HG02938 (cell line): Measurements from ENCODE around the gene INPP5J.
"Not testable (repeated sequence)": the region's sequence is repeated elsewhere in the genome, so short reads cannot be mapped to it uniquely, and the experiment has no call there.

ENCODE experiments used
- ATAC-seq: cut with Tn5 transposase; IDR thresholded peaks from one replicate; pipeline ENCODE4 v1.9.1; 2021; ENCODE audit warnings: mild to moderate bottlenecking, moderate library complexity; ENCODE audit not compliant: unreplicated experiment

INPP5J gene

DNA sequence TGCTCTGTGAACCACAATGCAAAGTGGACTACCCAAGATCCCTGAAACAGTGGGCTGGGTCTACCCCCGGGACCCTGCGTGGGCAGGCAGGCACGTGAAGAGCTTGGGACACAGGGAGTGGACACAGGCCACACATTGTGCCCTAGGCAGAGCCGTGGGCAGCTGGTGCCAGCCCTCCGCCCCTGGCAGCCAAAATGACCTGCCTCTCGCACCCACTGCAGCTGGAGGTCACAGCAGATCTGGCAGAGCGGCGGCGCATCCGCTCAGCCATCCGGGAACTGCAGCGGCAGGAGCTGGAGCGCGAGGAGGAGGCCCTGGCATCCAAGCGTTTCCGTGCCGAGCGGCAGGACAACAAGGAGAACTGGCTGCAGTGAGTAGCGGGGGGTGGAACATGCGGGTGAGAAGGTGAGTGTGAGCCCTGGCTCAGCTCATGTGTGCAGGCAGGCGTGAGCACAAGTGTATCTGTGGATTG is 35.0 kb upstream of the INPP5J start:
- no peak for ATAC-seq

DNA sequence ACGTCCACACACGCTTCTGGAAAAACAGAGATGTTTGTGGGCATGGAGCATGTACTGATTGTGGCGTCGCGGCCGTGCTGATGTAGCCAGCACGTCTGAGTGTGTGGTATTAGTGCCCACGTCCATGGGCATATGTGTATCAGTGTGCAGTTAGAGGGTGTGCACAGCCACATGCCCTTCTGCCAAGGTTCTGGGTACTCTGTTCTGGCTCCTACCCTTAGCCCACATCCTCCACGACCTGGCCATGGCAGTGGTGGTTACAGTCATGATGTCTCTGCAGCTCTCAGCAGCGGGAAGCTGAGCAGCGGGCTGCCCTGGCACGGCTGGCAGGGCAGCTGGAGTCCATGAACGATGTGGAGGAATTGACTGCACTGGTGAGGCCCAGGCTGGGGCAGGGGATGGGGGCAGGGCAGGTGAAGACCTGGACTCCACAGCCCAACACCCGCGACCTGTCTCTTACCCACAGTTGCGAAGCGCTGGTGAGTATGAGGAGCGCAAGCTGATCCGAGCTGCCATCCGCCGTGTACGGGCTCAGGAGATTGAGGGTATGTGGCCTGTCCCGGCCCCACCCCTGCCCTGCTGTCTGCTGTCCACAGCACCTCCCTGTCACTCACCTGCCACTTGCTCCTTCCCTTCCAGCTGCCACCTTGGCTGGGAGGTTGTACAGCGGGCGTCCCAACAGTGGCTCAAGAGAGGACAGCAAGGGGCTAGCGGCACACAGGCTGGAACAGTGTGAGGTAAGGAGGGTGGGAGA is 34.4 kb upstream of the INPP5J start:
- ATAC-seq: no peak

DNA sequence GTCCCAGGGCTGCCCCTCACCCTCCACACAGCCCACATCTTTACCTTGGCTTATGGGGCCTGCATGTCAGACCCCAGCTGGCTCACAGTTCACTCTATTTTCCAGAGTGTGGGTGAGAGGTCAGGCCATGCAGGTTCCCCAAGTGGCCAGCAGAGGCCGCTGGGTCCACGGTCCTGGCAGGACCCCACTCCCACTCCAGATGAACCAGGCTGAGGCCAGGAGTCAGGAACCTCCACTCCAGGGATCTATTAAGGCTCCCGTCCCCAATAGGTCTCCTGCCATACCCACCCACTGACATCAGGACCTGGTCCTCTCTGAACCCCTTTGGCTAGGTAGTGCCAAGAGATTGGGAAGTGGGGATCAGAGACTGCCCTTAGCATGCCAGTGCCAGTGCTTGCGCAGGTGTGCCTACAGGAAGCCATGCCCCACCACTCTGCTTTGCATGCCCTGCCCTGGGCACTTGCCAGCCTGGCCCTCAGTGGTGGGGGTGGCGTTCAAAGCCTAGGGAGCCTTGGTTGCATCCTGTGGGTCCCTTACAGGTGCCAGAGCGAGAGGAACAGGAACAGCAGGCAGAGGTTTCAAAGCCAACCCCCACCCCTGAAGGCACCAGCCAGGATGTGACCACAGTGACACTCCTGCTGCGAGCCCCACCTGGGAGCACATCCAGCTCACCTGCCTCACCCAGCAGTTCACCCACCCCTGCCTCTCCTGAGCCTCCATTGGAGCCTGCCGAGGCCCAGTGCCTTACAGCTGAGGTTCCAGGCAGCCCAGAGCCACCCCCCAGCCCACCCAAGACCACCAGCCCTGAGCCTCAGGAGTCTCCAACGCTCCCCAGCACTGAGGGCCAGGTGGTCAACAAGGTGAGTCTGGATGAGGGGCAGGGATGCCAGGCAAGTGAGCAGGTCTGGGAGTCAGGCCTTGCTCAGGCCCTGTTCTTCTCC is 33.3 kb upstream of the INPP5J start:
- no peak for ATAC-seq

DNA sequence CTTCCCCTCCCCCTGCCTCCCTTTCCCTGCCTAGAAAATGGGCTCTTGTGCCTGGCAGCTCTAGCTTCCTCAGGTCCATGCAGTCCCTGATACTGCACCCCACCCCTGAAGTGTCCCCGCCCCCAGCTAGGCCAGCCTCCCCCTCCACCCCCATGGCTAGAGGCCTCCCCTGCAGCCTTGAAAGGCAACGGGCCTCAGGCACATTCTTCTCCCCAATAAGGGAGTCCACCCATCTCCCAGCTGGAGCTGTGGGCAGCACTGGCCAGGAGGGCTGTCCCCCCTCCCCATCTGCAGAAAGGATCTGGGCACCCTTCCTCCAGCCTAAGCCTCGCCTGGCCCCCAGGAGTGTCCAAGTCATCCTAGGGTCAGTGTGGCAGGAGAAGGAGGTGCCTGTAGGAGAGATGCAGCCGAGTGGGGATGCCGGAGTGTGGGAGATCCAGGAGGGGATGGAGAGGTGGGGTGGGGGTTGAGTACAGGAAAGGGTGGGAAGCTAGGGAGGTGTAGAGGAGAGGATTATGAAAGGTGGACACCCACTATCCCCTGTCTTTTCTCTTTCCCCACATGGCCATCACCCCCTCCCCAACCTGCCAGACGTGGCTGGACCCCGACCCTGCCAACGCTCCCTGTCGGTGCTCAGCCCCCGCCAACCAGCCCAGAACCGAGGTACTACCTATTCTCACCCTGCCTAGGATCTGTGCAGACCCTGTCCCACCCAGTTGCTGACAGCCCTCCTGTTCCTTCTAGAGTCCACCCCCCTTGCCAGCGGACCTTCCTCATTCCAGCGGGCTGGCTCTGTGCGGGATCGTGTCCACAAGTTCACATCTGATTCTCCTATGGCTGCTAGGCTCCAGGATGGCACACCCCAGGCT is 32.3 kb upstream of the INPP5J start:
- no peak for ATAC-seq

DNA sequence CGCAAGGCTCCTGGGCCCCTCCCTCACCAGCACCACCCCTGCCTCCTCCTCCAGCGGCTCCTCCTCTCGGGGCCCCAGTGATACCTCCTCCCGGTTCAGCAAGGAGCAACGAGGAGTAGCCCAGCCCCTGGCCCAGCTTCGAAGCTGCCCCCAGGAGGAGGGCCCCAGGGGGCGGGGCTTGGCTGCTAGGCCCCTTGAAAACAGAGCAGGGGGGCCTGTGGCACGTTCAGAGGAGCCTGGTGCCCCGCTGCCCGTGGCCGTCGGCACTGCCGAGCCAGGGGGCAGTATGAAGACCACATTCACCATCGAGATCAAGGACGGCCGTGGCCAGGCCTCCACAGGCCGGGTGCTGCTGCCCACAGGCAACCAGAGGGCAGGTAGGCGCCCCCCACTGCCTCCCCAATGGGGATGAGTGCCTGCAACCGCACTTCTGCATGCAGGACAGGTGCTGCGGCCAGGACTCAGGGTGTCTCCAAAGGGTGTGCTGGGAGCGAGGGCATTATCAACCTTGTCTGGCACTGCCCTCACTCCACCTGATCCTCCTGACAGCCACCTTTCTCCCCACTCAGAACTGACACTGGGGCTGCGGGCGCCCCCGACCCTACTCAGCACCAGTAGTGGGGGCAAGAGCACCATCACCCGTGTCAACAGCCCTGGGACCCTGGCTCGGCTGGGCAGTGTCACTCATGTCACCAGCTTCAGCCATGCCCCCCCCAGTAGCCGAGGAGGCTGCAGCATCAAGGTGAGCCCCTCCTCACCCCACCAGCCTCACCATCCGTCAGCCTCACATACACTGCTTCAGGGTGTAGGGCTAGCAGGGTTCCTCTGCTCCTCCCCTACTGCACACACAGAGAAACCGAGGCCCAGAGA is 31.4 kb upstream of the INPP5J start:
- ATAC-seq: no peak

DNA sequence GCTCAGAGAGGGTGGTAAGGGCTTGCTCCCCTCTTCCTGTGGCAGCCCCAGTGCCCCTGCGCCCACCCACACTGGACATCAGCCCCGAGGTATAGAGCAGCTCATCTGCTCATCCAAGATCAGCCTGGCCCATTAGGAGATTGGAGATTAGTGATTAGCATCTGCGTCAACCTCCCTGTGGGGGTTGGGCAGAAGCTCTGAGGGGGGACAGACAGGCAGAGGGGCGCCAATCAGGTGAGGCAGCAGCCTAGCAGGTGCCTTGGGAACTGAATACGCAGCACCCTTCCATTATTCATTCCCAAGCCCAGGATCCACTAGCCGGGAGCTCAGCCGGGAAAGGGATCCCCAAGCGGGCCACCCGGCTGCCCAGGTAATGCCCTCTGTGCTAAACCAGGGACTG is 30.6 kb upstream of the INPP5J start:
- no peak for ATAC-seq

DNA sequence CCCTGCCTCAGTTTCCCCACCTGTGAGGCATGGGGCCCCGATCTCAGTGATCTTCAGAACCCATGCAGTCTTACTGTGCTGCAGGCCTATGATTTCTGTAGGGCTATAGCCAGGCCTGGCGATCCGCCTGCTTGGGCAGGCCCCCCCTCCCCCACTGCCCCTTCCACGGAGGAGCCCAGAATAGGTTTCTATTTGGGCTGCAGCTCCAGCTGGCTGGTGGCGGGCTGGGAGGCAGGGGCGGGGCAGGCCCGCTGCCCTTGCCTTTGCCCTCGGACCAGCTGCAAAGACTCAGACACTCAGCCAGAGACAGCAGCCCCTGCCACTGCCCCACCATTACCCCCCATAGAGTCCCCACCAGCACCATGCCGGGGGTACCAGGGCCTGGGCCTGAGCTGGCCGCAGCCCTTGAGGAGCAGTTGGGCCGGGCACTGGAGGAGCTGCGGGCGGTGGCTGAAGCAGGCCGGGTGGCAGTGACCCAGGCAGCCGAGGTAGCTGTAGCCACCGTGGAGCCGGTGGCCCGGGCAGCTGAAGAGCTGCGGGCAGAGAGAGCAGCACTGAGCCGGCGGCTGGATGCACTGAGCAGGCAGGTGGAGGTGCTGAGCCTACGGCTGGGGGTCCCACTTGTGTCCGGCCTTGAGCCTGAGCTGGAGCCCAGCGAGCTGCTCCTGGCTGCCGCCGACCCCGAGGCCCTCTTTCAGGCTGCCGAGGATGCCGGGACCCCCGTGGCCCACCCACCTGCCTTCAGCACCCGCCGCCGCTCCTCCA is 29.5 kb upstream of the INPP5J start:
- no peak for ATAC-seq

DNA sequence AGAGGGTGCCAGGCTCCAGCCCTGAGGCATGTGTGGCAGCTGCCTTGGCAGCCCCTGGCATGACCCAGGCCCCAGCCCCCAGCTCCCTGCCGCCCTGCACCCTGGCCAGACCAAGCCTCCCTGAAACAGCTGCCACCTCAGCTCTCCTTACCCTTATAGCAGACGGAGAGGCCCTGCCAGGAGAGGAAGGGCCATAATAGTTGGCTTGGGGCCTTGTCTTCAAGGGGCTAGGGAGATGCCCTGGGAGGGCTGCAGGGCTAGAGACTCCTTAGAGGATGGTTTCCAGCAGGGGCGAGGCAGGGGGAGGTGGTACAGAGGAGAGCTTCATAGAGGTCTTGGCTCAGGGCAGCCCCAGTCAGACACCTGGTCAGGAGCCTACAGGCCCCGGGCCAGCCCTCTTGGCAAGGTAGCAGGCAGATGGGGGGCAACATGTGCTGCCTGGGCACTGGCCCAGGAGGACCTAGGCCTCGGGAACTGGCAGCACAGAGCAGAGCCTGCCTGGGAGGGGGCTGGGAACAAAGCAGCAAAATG is 28.7 kb upstream of the INPP5J start:
- ATAC-seq: no peak

DNA sequence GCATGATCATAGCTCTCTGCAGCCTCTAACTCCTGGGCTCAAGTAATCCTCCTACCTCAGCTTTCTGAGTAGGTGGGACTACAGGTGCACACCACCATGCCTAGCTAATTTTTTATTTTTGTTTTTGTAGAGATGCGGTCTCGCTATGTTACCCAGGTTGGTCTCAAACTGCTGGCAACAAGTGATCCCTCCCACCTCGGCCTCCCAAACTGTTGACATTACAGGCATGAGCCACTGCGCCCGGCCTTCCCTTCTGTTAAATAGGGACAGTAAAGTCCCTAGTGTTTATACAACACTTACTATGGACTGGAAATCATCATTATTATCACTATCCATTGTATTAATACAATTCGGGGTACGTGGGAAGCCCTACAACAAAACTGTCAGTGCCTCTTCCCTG is 28.0 kb upstream of the INPP5J start:
- ATAC-seq: no peak

DNA sequence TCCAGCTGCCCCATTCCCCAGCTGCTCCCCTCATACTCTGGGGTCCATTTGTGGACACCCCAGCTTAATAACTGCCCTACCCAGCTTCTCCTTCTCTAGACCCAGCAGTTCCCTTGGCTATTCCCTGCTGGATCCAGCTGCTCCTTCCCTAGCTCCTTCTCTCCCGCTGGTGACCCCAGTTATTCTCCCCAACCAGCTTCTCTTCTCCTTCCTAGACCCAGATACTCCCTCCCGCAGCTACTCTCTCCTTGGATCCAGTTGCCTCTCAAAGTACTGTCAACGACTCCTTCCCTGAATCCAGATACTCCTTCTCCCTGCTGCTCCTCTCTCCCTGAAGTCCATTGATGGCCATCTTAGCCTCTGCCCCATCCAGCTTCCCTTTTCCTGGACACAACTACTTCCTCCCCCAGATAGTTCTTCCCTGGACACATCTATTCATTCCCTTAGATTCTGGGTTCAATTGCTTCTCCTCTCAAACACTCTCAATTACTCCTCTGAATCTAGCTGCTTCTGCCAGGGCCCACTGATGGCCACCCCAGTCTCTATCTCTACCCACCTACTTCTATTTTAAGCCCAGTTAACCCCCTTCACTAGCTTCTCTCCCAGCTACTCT is 27.0 kb upstream of the INPP5J start:
- no peak for ATAC-seq

DNA sequence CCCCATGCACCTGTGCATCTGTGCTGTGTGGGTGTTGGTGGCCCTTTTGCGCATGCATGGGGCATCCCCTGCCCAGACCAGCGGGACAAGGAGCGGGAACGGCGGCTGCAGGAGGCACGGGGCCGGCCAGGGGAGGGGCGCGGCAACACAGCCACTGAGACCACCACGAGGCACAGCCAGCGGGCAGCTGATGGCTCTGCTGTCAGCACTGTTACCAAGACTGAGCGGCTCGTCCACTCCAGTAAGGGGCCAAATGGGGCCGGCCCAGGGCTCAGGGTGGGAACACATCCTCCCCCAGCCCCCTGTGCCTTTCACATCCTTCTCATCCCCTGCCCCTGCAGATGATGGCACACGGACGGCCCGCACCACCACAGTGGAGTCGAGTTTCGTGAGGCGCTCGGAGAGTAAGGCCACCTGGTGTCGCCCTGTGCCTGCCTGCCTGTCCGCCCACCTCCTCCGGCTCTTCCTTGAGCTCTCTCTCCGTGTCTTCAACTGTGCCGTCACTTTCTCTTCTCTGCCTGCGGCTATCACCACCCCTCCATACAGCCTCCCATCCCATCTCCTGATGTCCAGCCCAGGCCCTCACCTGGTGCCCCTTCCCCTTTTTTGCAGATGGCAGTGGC is 26.0 kb upstream of the INPP5J start:
- ATAC-seq: no peak

DNA sequence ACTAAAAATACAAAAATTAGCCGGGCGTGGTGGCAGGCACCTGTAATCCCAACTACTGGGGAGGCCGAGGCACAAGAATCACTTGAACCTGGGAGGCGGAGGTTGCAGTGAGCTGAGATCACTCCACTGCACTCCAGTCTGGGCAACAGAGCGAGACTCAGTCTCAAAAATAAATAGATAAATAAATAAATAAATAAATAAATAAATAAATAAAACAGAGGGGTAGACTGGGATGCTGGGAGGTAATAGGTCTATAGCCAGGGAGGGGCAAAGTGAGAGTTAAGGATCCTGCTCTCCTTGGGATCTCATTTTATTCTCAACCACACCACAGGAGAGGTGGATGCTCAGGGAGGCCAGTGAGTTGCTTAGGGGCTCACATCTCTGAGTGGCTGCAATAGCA is 25.2 kb upstream of the INPP5J start:
- ATAC-seq: not testable (repeated sequence)

DNA sequence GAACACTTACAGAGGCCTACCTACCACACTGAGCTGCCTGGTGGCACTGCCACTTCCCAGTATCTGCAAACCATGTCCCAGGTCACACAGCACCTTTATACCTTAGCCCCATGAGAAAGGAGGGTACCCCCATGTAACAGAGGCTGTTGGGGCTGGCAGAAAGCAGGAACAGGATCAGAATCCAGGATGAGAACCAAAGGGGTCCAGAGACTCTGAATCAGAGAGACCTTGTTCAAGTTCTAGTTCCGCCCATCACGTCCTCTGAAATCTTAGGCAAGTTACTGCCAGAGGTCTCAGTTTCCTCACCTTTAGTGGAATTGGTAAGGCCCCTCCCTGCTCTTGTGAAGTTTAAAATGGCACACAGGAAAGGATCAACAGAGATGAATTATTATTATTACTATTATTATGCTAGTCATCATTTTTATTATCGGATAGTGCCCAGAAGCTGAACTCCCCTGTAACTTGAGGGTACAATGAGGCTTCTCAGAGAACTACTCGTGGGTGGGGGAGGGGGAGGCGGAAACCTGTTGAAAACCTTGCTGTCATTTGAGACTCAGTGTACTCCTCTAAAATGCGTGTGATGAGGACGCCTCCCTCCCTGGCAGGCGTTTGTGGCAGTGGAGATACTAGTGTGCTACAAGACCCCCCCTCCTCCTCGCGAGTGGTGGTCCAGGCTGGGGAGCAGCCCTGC is 24.7 kb upstream of the INPP5J start:
- ATAC-seq: no peak

DNA sequence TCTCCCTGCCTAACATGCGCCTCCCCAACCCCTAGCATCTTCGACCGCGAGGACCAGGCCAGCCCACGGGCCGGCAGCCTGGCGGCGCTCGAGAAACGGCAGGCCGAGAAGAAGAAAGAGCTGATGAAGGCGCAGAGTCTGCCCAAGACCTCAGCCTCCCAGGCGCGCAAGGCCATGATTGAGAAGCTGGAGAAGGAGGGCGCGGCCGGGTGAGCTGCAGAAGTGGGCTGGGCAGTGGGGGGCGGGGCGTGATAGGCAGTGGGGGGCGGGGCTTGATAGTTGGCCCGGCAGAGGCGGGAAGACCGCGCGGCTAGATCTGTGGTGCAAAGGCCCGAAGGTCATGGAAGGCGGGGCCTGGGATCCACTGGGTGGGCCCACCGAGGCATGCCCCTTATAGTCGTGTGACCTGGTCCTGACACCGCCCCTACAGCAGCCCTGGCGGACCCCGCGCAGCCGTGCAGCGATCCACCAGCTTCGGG is 24.1 kb upstream of the INPP5J start:
- ATAC-seq: no peak

DNA sequence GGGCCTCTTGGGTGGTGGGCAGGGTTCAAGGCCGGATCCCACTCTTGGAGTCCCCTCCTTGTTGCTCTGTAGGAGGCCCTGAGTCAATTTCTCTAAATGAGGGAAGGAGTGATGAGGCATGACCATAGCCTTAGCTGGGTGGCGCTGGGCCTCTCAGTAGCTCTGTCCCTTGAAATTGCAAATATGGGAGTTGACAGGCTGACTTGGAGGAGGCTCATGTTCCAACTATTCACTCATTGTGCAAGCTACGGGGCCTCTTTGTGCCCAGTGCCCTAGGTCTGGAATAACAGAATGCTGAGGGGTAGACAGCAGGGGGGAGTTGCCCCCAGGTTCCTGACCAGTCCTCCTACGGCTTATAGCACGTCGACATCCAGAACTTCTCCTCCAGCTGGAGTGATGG is 23.4 kb upstream of the INPP5J start:
- ATAC-seq: no peak

DNA sequence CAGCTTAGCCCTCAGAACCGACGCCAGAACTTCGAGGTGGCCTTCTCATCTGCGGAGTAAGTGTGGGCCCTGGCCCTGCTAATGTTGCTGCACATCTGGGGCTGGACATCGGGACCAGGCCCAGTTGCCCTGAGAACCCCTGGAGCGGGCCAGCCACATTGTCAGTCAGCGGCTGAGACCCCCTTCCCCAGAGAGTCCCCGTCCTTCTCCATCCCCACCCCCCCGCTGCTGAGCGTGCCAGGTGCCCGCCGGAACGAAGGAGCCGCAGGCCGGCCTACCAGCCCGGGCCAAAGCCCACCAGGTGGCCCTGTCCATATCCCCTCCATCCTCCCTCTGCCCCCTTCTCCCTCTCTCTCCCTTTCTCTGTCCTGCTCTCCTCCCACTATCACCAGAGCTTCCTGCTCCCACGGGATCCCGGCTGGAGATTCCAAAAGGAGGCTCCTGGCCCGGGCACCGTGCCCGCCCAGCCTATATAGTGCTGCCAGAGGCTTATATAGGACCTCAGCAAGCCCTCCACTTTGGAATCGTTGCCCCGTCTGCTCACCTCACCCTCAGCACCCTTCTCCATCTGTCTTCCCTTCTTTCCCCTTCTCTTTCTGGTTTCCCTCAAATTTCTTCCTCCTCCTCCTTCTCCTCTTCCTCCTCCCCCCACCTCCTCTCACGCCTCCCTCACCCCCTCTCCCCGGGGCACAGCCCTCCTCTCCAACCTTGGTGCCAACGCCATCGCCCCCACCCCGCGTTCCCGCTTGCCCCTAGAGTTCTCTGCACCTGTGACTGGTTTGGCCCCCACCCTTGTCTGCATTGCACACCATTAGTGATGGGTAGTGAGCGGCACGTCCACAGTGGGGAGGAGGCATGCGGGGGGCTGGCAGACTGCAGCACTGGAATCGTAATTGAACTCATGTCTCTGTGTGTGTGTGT is 22.7 kb upstream of the INPP5J start:
- ATAC-seq: no peak
